GM21447 (cell line): Measurements from ENCODE around the gene ARL5A.
A peak's percentile ranks its signal among the peaks of the same experiment; 100 is the strongest.
"Not testable (repeated sequence)": the region's sequence is repeated elsewhere in the genome, so short reads cannot be mapped to it uniquely, and the experiment has no call there.

ENCODE experiments used
- ATAC-seq: cut with Tn5 transposase; IDR thresholded peaks from one replicate; pipeline ENCODE4 v1.9.1; 2021; ENCODE audit not compliant: unreplicated experiment

The ARL5A gene

DNA sequence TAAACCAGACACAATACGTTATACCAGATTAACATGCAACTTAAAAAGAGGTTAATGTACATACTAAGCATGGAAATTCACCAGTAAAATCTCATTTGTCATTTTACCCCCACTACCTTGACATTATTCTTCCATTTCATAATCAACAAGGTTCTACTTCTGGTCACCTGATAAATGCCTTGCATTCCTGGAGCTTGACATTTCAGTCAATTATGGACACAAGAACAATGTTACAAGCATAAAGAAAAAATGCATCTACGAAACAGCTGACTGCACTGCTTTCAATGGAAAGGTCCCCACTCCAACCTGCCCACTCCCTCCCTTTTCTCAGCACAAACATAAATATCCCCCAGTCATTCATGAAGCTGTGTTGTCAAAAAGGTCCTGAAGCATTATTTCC lies 31.4 kb downstream of the ARL5A start:
- ATAC-seq: no peak

GRCh38 chr2:151795646-151796240 lies 32.5 kb downstream of the ARL5A start:
- no peak for ATAC-seq

DNA sequence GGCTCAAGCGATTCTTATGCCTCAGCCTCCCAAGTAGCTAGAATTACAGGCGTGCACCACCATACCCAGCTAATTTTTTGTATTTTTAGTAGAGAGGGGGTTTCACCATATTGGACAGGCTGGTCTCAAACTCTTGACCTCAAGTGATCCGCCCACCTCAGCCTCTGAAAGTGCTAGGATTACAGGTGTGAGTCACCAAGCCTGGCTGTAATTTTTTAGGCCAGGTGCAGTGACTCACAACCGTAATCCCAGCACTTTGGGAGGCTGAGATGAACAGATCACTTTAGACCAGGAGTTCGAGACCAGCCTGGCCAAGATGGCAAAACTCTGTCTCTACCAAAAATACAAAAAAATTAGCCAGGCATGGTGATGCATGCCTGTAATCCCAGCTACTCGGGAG lies 33.8 kb downstream of the ARL5A start:
- not testable (repeated sequence) for ATAC-seq

DNA sequence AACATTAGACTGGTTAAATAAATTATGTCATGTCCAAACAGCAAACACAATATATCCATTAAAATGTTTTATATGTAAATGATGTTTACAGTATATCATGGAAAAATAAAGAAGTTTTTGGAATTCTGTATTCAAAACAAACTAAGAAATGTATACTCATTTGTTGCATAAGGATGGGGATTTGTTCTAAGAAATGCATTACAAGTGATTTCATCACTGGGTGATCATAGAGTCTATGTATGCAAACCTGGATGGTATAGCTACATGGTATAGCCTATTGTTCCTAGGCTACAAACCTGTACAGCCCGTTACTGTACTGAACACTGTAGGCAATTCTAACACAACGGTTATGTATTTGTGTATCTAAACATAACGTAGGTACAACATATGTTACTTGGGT lies 35.1 kb downstream of the ARL5A start:
- no peak for ATAC-seq

DNA sequence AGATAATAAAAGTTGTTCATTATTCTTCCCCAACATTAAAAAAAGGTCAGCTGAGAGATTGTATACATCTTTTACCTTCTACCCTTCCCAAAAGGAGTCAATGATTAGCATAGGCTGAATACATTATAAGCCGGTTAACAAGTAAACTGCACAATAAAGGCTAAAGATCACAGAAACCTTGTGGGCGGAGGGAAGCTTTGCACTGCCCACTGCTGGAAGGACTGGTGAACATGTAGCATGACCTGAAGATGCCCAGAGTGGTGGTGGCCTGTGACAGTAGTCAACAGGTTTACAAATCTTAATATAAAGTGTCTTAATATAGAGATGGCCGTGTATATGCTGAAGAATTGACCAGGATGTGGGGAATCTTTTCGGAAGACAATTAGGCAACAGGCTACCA lies 35.6 kb downstream of the ARL5A start:
- no peak for ATAC-seq

DNA sequence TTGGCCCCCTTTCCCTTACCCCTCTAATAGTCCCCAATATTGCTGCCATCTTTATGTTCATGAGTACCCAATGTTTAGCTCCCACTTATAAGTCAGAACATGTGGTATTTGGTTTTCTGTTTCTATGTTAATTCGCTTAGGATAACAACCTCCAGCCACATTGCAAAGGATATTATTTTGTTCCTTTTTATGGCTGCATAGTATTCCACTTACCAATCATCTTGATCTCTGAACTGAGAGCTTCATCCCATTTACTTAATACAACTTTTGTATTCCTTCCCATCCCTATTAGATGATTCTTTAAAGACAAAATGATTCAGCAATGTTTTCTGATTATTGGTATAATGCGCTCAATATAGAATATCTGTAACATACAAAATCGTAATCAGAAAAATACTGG lies 36.7 kb downstream of the ARL5A start:
- no peak for ATAC-seq

- ATAC-seq: no peak
These were observed 37.5 kb downstream of the ARL5A start for GRCh38 chr2:151790689-151791088.

GRCh38 chr2:151789055-151789834 lies 39.0 kb downstream of the ARL5A start:
- no peak for ATAC-seq

DNA sequence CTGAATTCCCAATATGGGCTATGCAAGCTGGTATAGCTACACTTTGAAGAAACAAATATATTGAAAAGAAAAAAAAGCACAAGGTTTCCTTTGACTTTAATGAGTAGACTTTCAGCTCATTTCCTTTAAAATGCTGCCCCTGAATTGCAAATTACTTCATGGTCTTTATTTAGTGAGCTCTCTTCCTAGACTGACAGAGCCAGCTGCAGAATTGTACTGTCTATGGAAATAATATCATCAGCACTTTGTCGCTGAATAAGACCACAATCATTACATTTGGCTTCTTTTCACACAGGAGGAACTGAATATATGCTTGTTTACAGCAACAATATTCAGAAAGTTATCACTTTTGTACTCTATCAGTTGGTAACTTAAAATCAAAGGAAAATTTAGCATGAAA lies 41.7 kb downstream of the ARL5A start:
- ATAC-seq: no peak

DNA sequence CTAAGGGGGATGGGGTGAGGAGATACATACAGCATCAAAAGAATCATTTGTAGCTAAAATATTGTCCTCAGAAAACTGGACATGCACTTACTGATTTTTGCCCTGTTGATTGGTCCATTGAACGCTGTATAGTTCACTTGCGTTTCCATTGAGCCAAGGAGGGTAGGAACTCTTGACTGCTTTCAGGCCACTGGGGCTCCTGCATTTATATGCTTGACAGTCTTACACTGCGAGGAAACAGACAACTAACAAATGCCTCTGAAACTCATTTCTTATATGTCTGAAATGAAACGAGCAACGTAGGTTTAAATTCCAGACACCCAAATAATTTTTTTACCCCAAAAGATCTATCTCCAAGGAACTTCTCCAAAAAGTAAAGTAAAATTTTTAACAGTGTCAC lies 42.1 kb downstream of the ARL5A start:
- no peak for ATAC-seq

DNA sequence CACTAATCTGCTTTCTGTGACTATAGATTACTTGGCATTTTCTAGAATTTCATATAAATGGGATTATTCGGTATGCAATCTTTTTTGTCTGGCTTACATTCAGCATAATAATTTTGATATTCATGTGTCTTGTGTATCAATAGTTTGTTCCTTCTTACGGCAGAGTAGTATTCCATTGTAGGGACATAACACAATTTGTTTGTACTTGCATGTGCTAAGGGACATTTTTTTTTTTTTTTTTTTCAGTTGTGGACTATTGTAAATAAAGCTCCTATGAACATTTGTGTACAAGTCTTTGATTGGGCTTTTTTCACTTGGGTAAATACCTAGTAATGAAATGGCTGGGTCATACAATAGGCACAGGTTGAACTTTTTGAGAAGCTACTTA lies 45.1 kb downstream of the ARL5A start:
- no peak for ATAC-seq

GRCh38 chr2:151782378-151783132 lies 45.7 kb downstream of the ARL5A start:
- no peak for ATAC-seq

DNA sequence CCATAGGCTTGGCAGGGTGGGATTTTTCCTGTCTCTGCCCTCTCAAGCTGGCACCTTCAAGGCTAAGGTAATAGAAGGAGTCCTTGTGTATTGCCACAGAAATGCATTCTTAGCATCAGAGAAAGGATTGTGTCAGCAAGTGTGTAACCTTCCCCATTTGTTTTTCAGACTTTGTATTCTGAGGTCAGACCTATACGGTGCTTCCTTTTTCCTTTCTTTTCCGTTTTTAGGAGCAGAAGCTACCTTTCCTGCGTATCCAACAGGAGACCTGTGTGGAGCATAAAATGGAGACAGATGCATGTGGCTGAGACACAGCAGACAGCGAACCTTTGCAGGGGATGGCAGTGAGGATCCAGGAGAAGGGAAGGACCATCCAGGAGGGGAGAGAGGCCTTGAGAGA lies 46.6 kb downstream of the ARL5A start:
- ATAC-seq: no peak

DNA sequence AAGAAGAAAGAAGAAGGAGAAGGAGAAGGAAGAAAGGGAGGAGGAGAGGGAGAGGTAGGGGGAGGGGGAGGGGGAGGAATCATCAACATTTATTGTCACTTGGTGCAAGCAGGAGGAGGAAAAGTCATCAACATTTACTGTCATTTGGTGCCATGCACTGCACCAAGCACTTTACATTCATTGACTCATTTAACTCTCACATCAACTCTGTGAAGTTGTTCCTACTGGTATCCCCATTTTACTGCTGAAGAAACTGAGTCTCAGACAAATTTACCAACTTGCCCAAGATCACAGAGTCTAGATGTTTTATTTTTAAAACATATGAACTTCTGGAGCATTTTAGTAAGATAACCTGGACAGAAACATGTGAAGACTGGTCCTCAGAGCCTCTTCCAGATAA lies 47.3 kb downstream of the ARL5A start:
- no peak for ATAC-seq

GRCh38 chr2:151777935-151778334 lies 50.3 kb downstream of the ARL5A start:
- no peak for ATAC-seq

DNA sequence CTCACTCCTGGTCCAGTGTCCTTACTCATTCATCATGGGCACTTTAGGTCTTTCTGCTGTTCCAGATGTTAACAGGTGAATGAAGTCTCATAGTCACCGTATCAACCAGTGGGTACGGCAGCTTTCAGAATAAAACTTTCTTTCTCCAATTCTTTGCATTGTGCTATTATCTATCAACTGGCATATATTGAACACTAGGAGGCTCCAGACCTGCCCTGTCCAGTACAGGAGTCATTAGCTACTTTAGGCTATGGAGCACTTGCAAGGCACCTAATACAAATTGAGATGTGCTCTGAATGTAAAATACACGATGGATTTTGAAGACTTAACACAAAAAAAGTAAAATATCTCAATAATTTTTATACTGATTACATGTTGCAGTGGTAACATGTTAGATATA lies 50.7 kb downstream of the ARL5A start:
- no peak for ATAC-seq

DNA sequence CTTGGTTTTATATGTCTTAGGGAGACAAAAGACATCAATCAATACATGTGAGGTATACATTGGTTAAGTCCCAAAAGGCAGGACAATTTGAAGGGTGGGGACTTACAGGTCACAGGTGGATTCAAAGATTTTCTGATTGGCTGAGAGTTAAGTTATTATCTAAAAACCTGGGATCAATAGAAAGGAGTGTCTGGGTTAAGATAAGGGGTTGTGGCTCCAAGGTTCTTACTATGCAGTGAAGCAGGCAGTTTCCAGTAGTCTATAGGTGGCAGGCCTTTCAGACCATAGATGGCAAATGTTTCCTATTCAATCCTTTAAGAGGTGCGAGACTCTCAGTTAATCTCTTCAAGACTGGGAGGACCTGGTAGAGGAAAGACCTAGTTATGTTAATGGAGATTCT lies 51.9 kb downstream of the ARL5A start:
- ATAC-seq: no peak

DNA sequence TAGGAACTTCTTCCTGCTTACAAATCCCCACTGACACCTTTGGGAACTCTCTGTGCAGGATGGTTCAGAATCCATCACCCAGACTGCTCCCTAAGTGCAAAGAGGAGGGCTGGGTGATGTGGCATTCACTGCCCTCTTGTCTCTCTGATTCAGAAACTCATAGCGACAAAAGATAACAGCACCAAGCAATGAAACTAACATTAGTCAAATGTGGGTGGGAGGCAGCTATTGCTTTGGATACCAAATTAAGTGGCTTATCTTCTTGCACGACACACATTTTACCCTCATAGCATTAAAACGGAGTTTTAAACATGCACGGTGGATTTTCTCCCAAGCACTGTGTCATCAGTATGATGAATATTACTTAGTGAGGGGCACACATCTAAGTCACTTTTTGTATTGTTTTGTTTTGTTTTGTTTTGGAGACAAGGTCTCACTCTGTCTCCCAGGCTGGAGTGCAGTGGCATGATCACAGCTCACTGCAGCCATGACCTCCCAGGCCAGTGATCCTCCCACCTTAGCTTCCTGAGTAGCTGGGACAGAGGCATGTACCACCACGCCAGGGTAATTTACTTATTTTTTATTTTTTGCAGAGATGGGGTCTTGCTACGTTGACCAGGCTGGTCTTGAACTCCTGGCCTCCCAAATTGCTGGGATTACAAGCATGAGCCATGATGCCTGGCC lies 53.0 kb downstream of the ARL5A start:
- no peak for ATAC-seq

DNA sequence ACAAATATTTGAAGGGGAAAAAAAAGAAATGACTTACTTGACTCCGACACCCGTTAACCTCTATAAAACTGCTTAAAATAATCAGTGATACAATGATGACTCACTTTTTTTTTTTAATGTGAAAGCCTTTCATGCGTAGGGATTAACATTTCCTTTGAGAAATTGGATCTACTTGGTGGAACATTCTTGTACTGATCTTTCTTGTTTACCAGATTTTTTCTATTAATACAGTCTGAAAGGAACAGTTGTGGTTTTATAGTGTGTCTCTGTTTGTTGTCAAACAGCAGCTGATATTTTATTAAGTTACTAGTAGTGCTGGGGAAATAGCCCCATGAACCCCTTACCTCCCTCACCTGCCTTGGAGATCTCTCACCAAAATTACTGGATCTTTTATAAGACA lies 53.7 kb downstream of the ARL5A start:
- no peak for ATAC-seq

DNA sequence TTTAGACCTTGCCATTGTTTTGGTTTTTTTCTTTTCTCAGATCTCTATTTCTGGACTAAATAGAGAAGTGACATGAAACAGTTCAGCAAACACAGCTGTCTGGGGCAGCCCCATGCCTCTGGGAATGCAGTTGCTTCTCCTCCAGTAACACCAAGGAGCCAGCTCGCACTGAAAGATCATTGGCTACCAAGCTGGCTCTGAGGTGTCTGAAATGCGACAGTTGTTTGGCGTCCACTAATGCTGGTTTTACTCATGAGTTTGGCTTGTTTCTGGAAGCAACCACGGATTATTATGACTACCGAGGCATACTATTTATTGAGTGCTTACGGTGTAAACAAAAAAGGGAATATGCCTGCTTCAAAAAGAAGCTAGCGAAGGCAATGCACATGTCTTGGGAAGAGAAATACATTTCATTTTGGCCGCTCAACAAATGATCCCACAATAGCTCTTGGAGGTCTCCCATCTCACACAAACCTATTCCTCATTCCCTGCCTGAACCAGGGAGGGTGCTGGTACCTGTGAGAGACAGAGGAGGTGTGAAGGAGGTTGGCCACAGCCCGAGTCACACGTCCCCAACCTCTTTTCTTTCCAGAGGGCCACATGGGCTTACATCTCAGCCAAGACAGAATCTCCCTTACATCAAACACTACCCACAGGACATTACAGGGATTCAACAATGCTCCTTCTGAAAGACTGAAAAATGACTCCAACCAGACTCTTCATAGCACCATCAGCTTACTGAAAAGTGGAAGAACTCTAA lies 56.4 kb downstream of the ARL5A start:
- ATAC-seq: peak; percentile 96

GRCh38 chr2:151770995-151771394 lies 57.2 kb downstream of the ARL5A start:
- ATAC-seq: peak; percentile 9
